Astrocyte (in vitro differentiated cells and primary cell): Measurements from ENCODE around the gene CCZ1B. TPM values are rescaled to one million over a fixed set of nuclear protein-coding genes. Genes with fewer than 3 reads are reported as not detected.
"Not testable (repeated sequence)": the region's sequence is repeated elsewhere in the genome, so short reads cannot be mapped to it uniquely, and the experiment has no call there.

Source experiments
- DNase-seq: peaks from one replicate; pipeline ENCODE4 v3.0.0-alpha.2; 2010; ENCODE audit warnings: low read depth
- FAIRE-seq: peaks from 2 replicates; lab custom pipeline; 2011; peaks lifted over from hg19 to GRCh38; lab: Jason Lieb, UNC
- H2AFZ ChIP-seq: 2 replicates; pipeline ENCODE4 v1.6.0; 2012; ENCODE audit warnings: low read depth, low read length, inconsistent platforms
- H3K27ac ChIP-seq: 2 replicates; pipeline ENCODE4 v1.5.1; 2011; ENCODE audit warnings: low read depth, low read length, inconsistent platforms
- H3K27me3 ChIP-seq: 2 replicates; pipeline ENCODE4 v1.6.0; 2011; ENCODE audit warnings: low read length, inconsistent platforms; ENCODE audit not compliant: insufficient read depth
- H3K36me3 ChIP-seq: 2 replicates; pipeline ENCODE4 v1.5.1; 2011; ENCODE audit warnings: low read length, inconsistent platforms; ENCODE audit not compliant: insufficient read depth
- H3K4me1 ChIP-seq: 2 replicates; pipeline ENCODE4 v1.5.1; 2011; ENCODE audit warnings: low read length, inconsistent platforms; ENCODE audit not compliant: insufficient read depth
- H3K4me2 ChIP-seq: 2 replicates; pipeline ENCODE4 v1.6.0; 2012; ENCODE audit warnings: low read length, inconsistent platforms
- H3K4me3 ChIP-seq: 2 replicates; pipeline ENCODE4 v1.5.1; 2011; ENCODE audit warnings: low read depth, mild to moderate bottlenecking, low read length, inconsistent platforms; ENCODE audit not compliant: insufficient read depth
- H3K79me2 ChIP-seq: 2 replicates; pipeline ENCODE4 v1.6.0; 2012; ENCODE audit warnings: mild to moderate bottlenecking, low read length, inconsistent platforms; ENCODE audit not compliant: insufficient read depth
- H3K9ac ChIP-seq: 2 replicates; pipeline ENCODE4 v1.6.0; 2012; ENCODE audit warnings: mild to moderate bottlenecking, low read length, inconsistent platforms
- H3K9me3 ChIP-seq: 2 replicates; pipeline ENCODE4 v1.5.1; 2012; ENCODE audit warnings: low read depth, mild to moderate bottlenecking, low read length, inconsistent platforms; ENCODE audit not compliant: insufficient read depth
- H4K20me1 ChIP-seq: 2 replicates; pipeline ENCODE4 v1.6.0; 2012; ENCODE audit warnings: low read length, inconsistent platforms; ENCODE audit not compliant: insufficient read depth
- H3K27ac Mint-ChIP-seq: one replicate; pipeline ENCODE4 v1.8.0; 2021; ENCODE audit warnings: mild to moderate bottlenecking, mixed read lengths; ENCODE audit not compliant: unreplicated experiment
- H3K27me3 Mint-ChIP-seq: one replicate; pipeline ENCODE4 v1.8.0; 2021; ENCODE audit warnings: low read depth, mixed read lengths; ENCODE audit not compliant: unreplicated experiment
- H3K36me3 Mint-ChIP-seq: one replicate; pipeline ENCODE4 v1.8.0; 2021; ENCODE audit warnings: low read depth, mixed read lengths; ENCODE audit not compliant: unreplicated experiment
- H3K4me1 Mint-ChIP-seq: one replicate; pipeline ENCODE4 v1.8.0; 2021; ENCODE audit warnings: low read depth, mixed read lengths; ENCODE audit not compliant: unreplicated experiment
- H3K4me3 Mint-ChIP-seq: one replicate; pipeline ENCODE4 v1.8.0; 2021; ENCODE audit warnings: mild to moderate bottlenecking, moderate library complexity, mixed read lengths; ENCODE audit not compliant: unreplicated experiment
- H3K9me3 Mint-ChIP-seq: one replicate; pipeline ENCODE4 v1.8.0; 2021; ENCODE audit warnings: mild to moderate bottlenecking, mixed read lengths; ENCODE audit not compliant: unreplicated experiment
- total RNA-seq: library from RNA; stranded (reverse); gene quantifications from 2 replicates; pipeline ENCODE4 v1.2.1, GENCODE V29; 2021

The CCZ1B gene
- total RNA-seq, 1 donor from 2014 or later: 54.4 TPM

- not testable (repeated sequence) for H4K20me1 ChIP-seq, H3K27me3 Mint-ChIP-seq, H3K4me3 ChIP-seq, H3K79me2 ChIP-seq, H3K36me3 Mint-ChIP-seq, H3K9ac ChIP-seq, H3K4me2 ChIP-seq, H3K9me3 ChIP-seq, H3K4me3 Mint-ChIP-seq, H3K9me3 Mint-ChIP-seq, FAIRE-seq, DNase-seq, H3K27ac Mint-ChIP-seq, H3K4me1 Mint-ChIP-seq, H2AFZ ChIP-seq, H3K27me3 ChIP-seq, H3K36me3 ChIP-seq, H3K27ac ChIP-seq, H3K4me1 ChIP-seq
These were observed 26.2 kb downstream of the CCZ1B start for GRCh38 chr7:6799887-6800286.

- not testable (repeated sequence) for H3K27ac ChIP-seq, H3K4me2 ChIP-seq, H3K36me3 ChIP-seq, H3K27me3 ChIP-seq, H3K27ac Mint-ChIP-seq, H3K27me3 Mint-ChIP-seq, H3K36me3 Mint-ChIP-seq, H3K79me2 ChIP-seq, FAIRE-seq, H3K9ac ChIP-seq, H3K4me3 Mint-ChIP-seq, H3K9me3 Mint-ChIP-seq, H4K20me1 ChIP-seq, H2AFZ ChIP-seq, H3K9me3 ChIP-seq, H3K4me3 ChIP-seq, H3K4me1 ChIP-seq, DNase-seq, H3K4me1 Mint-ChIP-seq
These were observed 28.0 kb downstream of the CCZ1B start for GRCh38 chr7:6798047-6798446.

- not testable (repeated sequence) for H2AFZ ChIP-seq, H3K36me3 Mint-ChIP-seq, H3K4me1 Mint-ChIP-seq, H3K4me2 ChIP-seq, H3K9me3 Mint-ChIP-seq, H4K20me1 ChIP-seq, H3K79me2 ChIP-seq, H3K27ac Mint-ChIP-seq, H3K36me3 ChIP-seq, H3K27me3 Mint-ChIP-seq, FAIRE-seq, H3K9me3 ChIP-seq, H3K4me1 ChIP-seq, DNase-seq, H3K27me3 ChIP-seq, H3K4me3 ChIP-seq, H3K27ac ChIP-seq, H3K9ac ChIP-seq, H3K4me3 Mint-ChIP-seq
These were observed 28.9 kb downstream of the CCZ1B start for GRCh38 chr7:6797218-6797617.

- H3K36me3 Mint-ChIP-seq, FAIRE-seq, H3K27ac Mint-ChIP-seq, H3K4me3 Mint-ChIP-seq, H3K4me3 ChIP-seq, H3K36me3 ChIP-seq, H3K9me3 Mint-ChIP-seq, H3K9ac ChIP-seq, H3K27me3 ChIP-seq, DNase-seq, H3K4me2 ChIP-seq, H4K20me1 ChIP-seq, H3K27me3 Mint-ChIP-seq, H3K4me1 ChIP-seq, H3K9me3 ChIP-seq, H3K79me2 ChIP-seq, H2AFZ ChIP-seq, H3K4me1 Mint-ChIP-seq: not testable (repeated sequence)
- H3K27ac ChIP-seq: peak overlapping the region; percentile 42
These were observed 31.8 kb downstream of the CCZ1B start for GRCh38 chr7:6794276-6794675.

- H3K36me3 Mint-ChIP-seq, H3K27ac ChIP-seq, H3K4me3 ChIP-seq, H3K79me2 ChIP-seq, H2AFZ ChIP-seq, H3K27me3 ChIP-seq, FAIRE-seq, H3K9ac ChIP-seq, H3K9me3 Mint-ChIP-seq, H3K4me2 ChIP-seq, H3K27me3 Mint-ChIP-seq, H3K36me3 ChIP-seq, H3K4me1 ChIP-seq, H4K20me1 ChIP-seq, H3K9me3 ChIP-seq, H3K4me1 Mint-ChIP-seq: not testable (repeated sequence)
- DNase-seq: peak; percentile 16
- Mint-ChIP-seq H3K27ac (peak overlapping the region; percentile 78), H3K4me3 (peak overlapping the region; percentile 46)
These were observed 33.8 kb downstream of the CCZ1B start for GRCh38 chr7:6792113-6792872.

- FAIRE-seq, H3K9ac ChIP-seq, H3K79me2 ChIP-seq, H3K27ac ChIP-seq, H3K4me1 ChIP-seq, H3K27me3 Mint-ChIP-seq, H3K4me1 Mint-ChIP-seq, H3K27me3 ChIP-seq, H3K4me2 ChIP-seq, H2AFZ ChIP-seq, H3K36me3 Mint-ChIP-seq, H4K20me1 ChIP-seq, DNase-seq, H3K9me3 ChIP-seq, H3K4me3 ChIP-seq, H3K9me3 Mint-ChIP-seq, H3K27ac Mint-ChIP-seq, H3K36me3 ChIP-seq, H3K4me3 Mint-ChIP-seq: not testable (repeated sequence)
These were observed 36.7 kb downstream of the CCZ1B start for GRCh38 chr7:6789353-6789752.
